ENCODE data around the gene KIF21A.

KIF21A gene

GRCh38 chr12:39383114-39383513, 59.8 kb downstream of the KIF21A start:
- DNase-seq: no peak

DNA sequence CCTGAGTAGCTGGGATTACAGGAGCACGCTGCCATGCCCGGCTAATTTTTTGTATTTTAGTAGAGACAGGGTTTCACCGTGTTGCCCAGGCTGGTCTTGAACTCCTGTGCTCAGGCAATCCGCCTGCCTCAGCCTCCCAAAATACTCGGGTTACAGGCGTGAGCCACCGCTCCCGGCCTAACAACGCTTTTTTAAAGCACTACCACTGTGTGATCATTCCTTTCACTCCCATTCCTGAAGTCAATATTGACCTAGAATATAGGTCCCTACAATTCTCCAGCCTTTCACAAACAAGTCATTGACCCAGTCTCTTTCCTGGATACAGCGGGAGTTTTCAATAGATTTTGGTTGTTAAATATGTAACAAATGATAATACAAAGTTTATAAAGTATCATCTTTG, 62.8 kb downstream of the KIF21A start:
- no peak for DNase-seq

DNA sequence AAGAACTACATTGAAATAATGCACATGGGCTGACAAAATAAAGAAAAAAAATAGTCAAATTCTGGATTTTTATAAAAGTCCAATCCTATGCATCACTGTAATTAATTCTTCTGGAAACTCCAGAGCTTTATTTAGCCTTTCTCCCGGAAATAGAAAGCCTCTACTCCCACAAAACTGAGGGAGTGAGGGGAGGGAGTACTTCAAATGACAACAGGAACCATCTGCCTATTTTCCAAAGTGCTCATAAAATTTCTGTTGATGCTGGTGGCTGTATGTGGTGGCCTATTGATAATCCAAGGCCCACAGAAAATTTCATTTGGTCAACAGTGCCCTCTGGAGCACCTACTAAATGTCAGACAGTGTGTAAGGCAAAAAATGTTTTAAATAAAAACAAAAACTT, 64.6 kb downstream of the KIF21A start:
- no peak for DNase-seq

- DNase-seq: no peak
Observed at GRCh38 chr12:39375206-39375808, 67.6 kb downstream of the KIF21A start.

DNA sequence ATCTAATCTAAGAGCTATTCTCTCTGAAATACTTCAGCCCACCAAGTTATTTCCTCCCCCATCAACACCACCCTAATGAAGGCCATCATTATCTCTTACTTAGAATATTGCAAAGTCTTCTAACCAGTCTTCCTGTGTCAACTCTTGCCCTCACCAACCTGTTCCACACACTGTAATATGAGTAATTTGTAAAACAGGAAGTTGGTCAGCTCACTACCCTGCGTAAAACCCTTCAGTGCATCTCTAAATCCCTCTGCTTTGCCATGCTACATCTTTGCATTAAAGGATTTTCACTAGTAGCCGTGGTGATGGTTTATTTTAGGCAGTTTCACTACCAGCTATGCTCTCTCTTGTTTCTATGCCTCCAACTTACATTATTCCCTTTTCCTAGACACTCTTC, 70.0 kb downstream of the KIF21A start:
- DNase-seq: no peak

DNA sequence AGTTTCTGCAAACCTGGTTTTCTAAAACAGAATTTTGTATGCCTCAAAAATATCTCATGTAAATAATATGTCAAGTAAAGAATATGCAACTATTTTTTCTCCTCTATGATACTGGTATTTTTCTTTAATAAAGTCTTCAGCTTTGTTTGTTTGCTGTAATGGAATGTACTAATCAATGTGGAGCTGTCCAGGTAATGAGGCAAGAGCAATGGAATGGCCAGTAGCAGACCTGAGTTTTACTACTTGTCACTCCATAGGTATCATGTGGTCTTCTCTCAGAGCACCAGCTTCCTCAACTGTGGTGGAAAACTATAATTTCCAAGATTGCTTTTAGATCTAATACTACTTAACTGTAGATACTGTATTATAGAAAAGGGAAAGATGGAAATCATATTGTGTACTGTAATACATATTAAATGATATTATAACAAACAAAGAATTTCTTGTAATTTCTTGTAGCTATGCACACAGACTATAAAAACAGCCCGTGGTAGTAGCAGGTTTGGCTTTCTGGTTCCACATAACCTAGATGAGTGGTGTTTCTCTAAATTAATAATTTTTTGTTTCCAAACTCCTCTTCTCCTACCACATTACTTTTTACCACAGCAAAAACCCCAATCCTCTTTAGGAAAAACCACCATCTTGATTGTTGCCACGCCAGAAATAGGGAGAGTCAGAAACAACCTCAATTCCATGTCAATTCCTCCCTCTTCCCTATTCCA, 70.6 kb downstream of the KIF21A start:
- DNase-seq: no peak

- no peak for DNase-seq
Observed at GRCh38 chr12:39369756-39370155, 73.2 kb downstream of the KIF21A start.

DNA sequence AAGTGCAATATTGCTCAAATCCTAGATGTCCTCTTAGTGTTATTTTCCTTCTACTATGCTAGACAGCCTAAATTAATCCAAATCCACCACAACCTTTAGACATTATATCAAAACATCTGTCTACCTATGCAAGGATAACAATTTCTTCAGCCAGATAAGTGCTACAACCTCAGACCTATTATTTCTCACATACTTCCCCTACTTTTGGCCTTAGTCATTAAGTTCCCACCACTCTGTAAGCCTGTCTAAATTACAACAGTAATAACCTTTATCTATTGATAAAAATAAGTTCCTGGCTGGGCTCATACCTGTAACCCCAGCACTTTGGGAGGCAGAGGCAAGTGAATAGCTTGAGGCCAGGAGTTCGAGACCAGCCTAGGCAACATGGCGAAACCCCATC, 74.0 kb downstream of the KIF21A start:
- DNase-seq: no peak

- DNase-seq: no peak
Observed at GRCh38 chr12:39368096-39368495, 74.8 kb downstream of the KIF21A start.

DNA sequence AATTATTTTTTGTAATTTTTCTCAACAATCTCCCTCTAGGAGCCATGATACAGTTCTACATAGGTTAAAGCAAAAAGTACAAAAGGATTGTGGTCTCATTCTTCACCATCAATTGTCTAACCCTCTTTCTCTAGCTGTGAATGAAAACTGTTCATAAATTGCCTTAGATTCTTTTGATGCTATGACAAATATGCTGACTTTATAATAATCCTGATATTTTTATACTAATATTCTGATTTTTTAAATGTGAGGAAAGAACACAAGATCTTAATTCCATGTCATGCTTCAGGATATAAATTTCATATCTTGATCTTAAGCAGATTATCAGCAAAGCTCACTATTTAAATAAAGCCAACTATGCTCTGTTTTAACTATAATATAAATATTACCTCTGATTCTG, 75.4 kb downstream of the KIF21A start:
- DNase-seq: no peak

GRCh38 chr12:39365364-39366001, 77.4 kb downstream of the KIF21A start:
- DNase-seq: no peak

DNA sequence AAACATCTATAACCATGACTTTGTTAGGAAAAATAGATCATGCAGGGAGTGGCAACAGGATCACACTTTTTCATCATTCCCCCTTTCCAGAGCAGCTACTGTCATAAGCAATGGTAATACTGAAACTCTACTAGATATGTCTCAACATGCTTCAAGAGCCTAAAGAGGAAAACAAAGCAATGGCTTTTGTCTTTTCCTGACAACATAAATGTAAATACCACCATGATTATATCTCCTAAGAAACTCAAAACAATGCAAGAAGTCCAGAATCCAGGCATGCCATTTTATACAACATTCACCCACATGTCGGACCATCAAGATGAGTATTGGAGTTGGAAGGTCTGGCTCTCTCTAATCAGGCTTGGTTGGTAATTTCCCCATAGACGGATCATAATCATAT, 78.7 kb downstream of the KIF21A start:
- no peak for DNase-seq

DNA sequence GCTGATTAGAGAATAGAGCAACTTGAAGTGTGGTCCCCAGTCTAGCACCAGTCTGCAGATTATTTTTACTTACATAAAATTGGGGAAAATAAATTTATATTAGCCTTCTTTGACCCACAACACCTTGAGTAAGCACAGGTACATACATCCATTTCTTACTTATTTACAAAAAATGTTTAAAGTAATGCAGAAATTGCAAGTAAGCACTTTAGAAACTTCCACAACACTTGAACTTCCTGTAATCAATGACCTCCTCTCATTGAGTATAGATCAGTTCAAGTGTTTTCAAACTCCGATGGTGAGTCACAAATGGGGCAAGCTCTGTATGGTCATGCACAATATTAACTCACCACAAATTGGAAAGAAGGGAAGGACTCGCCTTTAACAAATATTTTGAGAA, 83.3 kb downstream of the KIF21A start:
- no peak for DNase-seq

- no peak for DNase-seq
Observed at GRCh38 chr12:39357041-39357440, 85.9 kb downstream of the KIF21A start.

DNA sequence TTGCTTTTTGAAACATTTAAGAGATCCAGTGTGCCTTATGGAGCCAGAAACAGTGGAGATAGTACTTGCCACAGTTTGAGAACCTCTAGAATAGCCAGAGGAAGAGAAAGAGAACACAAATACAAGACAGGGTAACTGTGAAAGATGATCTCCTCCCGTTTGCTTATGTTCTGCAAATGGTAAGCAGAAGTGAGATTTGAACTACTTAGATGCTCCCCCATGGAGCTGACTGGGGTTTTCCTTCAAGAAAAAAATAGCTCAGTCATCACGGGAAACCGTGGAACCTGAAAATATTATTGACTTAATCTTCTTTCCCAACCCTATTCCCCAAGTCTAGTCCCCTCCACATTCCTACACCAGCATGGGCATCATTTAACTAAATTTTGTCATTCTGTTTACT, 87.1 kb downstream of the KIF21A start:
- no peak for DNase-seq

GRCh38 chr12:39354955-39355354, 88.0 kb downstream of the KIF21A start:
- DNase-seq: no peak

- no peak for DNase-seq
Observed at GRCh38 chr12:39352471-39353017, 90.4 kb downstream of the KIF21A start.

DNA sequence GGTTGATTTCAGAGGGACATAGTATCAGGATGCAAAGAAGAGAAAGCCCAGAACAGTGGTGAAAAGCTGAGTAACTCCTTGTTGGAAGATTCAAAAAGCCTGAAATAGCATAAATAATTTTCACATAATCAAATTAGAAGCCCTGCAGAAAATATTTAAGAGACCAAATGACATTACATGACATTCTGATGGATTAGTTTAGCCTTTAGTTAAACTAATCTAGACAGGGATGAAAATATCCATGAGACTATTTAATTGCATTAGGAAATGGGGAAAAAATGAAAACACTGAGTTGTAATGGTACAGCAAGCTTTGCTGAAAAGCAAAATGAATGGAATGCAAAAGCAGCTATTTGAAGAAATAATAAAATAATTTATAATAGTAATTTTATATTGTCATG, 91.8 kb downstream of the KIF21A start:
- DNase-seq: no peak

- DNase-seq: no peak
Observed at GRCh38 chr12:39348941-39349626, 93.8 kb downstream of the KIF21A start.

GRCh38 chr12:39348523-39348922, 94.4 kb downstream of the KIF21A start:
- DNase-seq: no peak

GRCh38 chr12:39344926-39345325, 98.0 kb downstream of the KIF21A start:
- no peak for DNase-seq

- DNase-seq: no peak
Observed at GRCh38 chr12:39343665-39344064, 99.3 kb downstream of the KIF21A start.

DNA sequence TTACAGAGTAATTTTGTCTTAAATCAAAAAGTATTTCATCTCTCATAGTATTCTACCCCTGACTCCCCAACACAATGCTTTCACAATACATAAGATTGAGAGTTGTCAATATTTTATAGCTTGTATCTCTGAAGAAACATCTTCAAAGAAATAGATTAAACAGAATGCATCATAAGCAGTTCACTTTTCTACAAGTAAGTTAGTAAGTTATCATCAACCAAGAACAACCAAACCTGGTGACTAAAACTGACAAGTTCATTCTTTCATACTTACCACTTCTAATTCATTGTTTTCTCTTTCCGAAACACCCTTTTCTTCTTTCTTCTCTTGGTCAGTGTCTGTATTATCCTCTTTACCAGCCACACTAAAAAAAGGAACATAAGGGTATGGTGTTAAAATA, 101.2 kb downstream of the KIF21A start:
- no peak for DNase-seq

GRCh38 chr12:39341179-39341578, 101.7 kb downstream of the KIF21A start:
- DNase-seq: no peak

All from activated CD8-positive, alpha-beta memory T cell treated with anti-CD3 and anti-CD28 coated beads, Interleukin-2, amount 50 U/mL, for 48 hours (primary cell).